DND-41 (cell line): ENCODE data around the gene FCSK.

Source experiments
- EZH2 ChIP-seq: IDR thresholded peaks from 3 replicates; pipeline ENCODE4 v1.6.1; 2012; ENCODE audit warnings: borderline replicate concordance, low read depth, mild to moderate bottlenecking, moderate library complexity, low read length, inconsistent platforms; ENCODE audit not compliant: severe bottlenecking
- TF ChIP-seq, protein P1 (sequence below): IDR thresholded peaks from 2 replicates; pipeline ENCODE4 v1.5.1; 2012; ENCODE audit warnings: borderline replicate concordance, low read length, moderate library complexity, mild to moderate bottlenecking; ENCODE audit not compliant: poor library complexity, severe bottlenecking; ENCODE audit errors: extremely low read depth

DNA sequence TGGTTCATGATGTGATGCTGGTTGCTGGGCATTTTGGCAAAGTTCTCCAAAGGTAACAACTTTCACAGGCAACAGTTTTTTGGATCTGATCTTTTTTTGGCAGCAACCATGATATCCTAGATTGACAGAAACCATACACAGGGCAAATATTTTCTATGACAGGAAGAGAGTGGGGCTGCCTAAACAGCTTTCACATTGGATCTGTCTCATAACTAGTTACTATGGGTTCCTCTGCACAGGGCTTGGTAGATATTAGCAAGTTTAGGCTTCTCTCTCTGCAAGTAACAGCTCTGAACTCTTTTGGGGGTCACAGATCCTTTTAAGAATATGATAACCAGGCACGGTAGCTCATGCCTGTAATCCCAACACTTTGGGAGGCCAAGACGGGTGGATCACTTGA is 40.4 kb downstream of the FCSK start:
- TF ChIP-seq, protein P1, sequence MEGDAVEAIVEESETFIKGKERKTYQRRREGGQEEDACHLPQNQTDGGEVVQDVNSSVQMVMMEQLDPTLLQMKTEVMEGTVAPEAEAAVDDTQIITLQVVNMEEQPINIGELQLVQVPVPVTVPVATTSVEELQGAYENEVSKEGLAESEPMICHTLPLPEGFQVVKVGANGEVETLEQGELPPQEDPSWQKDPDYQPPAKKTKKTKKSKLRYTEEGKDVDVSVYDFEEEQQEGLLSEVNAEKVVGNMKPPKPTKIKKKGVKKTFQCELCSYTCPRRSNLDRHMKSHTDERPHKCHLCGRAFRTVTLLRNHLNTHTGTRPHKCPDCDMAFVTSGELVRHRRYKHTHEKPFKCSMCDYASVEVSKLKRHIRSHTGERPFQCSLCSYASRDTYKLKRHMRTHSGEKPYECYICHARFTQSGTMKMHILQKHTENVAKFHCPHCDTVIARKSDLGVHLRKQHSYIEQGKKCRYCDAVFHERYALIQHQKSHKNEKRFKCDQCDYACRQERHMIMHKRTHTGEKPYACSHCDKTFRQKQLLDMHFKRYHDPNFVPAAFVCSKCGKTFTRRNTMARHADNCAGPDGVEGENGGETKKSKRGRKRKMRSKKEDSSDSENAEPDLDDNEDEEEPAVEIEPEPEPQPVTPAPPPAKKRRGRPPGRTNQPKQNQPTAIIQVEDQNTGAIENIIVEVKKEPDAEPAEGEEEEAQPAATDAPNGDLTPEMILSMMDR: no peak
- TF ChIP-seq EZH2: no peak
